Activated T-helper 1 cell treated with anti-CD3 and anti-CD28 coated beads, Interleukin-2, amount 50 U/mL, for 16 hours (primary cell): ENCODE results near the gene CCDC33.
A peak's percentile ranks its signal among the peaks of the same experiment; 100 is the strongest.
"Not testable (repeated sequence)": the region's sequence is repeated elsewhere in the genome, so short reads cannot be mapped to it uniquely, and the experiment has no call there.

Experiments used
- DNase-seq, 2 donors: peaks; one replicate each; pipeline ENCODE4 v3.0.0-alpha.2; 2020; ENCODE audit warnings: low read depth in 1 of 2, low spot score in 1 of 2

The CCDC33 gene

DNA sequence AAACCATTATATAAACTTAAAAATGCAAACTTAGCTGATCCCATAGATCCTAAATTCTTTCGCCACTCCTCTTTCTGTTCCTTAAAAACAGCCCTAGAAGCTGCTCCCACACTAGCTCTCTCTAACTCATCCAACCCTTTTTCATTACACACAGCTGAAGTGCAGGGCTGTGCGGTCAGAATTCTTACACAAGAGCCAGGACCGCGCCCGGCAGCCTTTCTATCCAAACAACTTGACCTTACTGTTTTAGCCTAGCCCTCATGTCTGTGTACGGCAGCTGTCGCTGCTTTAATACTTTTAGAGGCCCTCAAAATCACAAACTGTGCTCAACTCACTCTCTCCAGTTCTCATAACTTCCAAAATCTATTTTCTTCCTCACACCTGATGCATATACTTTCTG is 121.4 kb downstream of the CCDC33 start:
- not testable (repeated sequence) for DNase-seq

DNA sequence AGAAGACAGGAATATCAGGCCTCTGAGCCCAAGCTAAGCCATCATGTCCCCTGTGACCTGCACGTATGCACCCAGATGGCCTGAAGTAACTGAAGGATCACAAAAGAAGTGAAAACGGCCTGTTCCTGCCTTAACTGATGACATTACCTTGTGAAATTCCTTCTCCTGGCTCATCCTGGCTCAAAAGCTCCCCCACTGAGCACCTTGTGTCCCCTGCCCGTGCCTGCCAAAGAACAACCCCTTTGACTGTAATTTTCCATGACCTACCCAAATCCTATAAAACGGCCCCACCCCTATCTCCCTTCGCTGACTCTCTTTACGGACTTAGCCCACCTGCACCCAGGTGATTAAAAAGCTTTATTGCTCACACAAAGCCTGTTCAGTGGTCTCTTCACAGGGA is 123.2 kb downstream of the CCDC33 start:
- not testable (repeated sequence) for DNase-seq

DNA sequence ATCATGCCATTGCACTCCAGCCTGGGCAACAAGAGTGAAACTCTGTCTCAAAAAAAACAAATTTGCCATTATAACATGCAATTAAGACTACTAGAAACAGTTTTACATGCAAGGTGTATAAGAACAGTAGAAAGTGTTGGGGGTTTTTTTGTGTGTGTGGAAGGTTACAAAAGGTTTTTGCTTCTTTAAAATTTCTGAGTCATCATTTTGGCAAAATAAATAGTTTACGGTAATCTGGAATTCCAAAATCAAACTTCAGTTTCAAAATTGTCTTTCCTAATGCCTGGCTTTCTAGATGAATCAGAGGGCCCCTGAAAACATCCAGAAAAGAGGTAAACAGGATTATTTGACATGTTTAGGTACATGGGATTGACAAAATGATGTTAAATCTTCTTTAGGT is 124.7 kb downstream of the CCDC33 start:
- not testable (repeated sequence) for DNase-seq

DNA sequence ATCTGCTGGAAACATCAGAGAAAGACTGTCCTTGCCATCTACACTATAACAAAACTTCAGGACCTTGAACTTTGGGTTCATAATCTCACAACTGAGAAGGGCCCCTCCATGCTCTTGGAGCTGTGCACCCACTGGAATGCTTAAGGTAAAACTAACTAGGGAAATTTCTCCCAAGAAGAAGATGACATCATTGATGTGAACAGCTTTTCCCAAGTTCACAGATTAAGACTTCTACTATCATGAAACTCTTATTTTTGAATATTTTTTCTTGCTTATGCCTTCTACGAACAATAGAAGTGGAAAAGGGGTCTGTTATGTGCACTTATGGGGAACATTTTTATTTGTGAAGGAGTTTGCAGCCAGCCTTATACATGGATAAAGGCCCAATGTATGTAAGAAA is 126.4 kb downstream of the CCDC33 start:
- DNase-seq = no peak

DNA sequence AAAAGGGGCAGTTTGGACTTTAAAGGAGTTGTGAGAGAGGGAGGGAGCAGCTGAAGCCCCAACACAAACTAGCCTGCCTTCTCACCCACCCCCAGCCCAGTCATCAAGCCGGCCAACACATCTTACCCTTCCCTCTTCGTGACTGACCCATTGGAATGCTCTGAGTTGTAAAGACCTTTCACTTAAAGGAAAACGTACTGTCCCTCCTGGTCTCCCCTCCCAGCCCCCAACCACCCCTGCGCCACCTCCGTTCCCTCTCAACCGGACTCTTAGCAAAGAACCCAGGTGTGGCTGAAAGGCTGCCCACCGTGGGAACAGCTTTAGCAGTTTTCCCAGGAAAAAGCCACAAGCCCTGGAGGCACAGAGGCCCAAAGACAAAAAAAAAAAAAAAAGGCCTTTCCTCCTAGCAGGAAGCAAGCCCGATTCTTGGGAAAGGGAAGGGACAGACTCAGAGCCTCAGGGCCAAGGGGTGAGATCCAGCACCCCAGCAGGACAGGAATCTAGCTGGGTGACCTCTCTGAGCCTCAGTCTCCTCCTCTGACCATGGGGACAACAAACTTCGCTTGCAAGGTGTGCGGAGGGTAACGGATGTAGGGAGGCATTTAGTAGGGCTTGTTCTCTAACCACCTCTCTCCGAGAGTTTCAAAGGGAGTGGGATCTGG is 128.9 kb downstream of the CCDC33 start:
- DNase-seq = no peak

DNA sequence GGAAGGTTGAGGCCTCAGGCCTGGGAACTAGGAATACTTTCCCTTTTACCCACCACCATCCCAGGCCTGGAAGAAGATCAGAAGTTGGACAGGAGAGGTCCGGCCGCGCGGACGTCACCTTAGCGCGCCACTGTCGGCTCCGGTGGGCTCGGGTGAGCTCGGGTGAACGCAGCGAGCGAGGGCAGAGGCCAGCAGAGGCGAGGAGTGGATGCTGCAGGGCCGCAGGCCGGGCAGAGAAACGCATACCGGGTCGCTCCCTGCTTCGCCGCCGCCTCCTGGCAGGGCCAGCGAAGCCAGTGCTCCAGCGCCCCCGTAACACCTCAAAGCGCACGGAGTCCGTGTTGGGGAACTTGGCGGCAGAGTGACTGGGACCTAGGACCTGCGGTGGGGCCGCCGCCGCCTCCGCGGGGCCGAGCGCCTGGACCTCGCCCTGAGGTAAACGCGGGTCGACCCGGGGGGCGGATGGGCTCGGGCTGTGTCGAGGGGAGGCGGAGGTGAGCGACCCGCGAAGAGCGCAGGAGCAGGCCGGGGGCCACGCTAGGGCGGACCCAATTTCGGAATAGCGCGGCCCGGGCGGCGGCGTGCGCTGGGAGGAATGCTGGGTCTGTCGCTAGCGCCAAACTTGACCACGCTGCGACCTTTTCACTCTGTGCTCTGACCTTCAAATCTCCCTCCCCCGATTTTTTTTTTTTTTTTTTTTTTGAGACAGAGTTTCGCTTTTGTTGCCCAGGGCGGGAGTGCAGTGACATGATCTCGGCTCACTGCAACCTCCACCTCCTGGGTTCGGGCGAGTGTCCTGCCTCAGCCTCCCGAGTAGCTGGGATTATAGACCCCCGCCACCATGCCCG is 129.7 kb downstream of the CCDC33 start:
- no peak for DNase-seq

DNA sequence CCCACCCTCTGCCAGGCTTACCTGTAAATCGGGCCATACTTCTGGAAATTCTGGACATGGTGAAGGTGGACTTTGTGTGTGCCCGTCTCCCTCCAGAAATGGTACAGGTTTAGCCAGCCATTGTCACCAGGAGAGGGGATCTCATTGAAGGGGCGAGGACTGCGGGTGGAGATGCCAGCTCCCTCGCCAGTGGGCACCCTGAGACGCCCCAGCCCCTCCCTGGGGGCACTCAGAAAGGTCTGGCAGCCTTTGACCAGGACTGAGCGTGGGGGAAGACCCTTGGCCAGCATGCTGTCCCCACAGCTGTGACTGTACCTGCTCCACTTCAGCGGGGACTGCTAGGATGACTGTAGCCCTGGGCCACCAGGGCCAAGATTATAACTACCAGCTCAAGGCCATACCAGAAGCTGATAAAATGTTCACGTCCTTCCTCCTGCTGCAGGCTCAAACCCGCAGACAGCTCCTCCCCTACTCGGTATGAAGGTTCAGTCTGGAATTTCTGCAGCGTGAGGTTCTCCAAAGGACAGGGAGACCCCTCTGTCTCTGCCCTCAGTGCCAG is 131.2 kb downstream of the CCDC33 start, which contains the start of gene CYP11A1:
Gene CYP11A1 (minus strand): TSS at position 351 of the 559 bp plus-strand sequence. CDS start 61 bp downstream, at position 290.
- DNase-seq = no peak

DNA sequence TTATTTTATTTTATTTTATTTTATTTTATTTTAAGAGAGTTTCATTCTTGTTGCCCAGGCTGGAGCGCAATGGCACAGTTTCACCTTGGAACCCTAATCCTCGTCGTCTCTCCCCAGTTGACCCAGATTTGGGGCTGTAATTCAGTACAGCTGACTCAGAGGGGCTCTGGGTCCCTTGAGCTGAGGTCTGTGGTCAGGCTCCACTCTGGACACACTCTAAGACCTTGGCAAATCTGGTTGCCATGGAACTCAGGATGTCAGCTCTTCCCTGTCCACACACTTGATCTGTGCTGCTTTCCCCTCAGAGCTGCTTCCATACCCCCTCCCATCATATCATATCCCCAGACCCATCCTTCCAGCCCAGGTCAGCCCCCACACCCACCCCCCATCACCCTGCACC is 132.0 kb downstream of the CCDC33 start:
- no peak for DNase-seq

DNA sequence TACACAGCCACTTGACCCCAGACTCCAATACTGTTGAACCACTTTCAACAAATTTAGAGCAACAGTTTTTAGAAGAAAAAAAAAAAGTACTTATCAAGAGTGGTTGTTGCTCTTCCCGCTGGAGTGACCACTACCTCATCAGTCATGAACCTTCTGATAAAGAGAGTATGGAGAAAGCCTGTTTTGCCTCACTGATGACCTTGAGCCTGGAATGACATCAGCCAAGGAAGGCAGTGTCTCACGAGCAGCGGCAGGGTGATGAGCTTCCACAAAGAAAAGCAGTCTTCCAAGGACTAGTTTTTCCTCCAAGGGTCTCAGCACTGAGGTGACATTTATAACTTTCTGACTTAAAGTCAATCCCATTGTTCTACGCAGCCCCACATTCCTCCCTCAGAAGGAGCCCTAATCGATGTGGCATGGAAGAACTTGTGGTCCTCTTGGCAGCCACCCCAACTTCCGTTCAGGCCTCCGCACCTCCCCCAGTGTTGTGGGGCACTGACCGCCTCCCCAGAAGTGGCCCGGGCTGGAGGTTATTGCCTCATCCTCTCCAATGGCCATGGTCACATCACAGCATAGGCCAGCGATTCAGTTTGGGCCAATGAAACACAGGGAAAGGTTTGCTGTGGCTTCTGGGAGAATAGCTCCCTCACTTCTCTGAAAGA is 133.1 kb downstream of the CCDC33 start:
- no peak for DNase-seq

DNA sequence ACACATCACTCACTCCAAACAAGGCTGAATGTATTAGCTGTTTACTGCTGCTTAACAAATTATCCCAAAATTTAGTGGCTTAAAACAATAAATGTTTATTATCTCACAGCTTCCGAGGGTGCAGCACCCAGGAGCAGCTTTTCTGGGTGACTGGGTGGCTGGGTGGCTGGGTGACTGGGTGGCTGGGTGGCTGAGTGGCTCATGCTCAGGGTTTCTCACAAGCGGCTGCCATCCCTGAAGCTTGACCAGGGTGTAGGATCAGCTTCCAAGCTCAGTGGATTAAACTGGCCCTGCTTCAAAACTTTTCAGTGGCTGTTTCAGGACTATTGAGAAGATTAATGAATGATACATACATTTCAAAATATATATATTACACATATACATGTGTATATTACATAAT is 133.6 kb downstream of the CCDC33 start:
- DNase-seq = no peak

DNA sequence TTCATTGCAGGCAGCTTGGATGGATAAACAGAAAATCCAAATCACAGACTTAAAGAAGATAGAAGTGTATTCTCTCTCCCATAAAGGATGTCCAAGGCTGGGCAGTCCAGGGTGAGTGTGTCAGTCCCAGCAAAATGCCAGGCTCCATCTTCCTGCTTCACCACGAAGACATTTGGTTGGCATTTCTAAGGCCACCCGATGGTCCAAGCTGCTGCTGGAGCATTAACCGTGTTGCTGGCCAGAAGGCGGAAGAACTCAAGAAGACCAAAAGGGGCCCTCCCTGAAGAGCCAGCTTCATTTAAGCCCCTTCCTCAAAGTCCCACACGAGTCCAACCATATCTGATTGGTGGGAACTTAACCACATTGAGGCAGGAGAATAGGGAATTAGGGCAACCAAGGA is 134.3 kb downstream of the CCDC33 start:
- DNase-seq = no peak

DNA sequence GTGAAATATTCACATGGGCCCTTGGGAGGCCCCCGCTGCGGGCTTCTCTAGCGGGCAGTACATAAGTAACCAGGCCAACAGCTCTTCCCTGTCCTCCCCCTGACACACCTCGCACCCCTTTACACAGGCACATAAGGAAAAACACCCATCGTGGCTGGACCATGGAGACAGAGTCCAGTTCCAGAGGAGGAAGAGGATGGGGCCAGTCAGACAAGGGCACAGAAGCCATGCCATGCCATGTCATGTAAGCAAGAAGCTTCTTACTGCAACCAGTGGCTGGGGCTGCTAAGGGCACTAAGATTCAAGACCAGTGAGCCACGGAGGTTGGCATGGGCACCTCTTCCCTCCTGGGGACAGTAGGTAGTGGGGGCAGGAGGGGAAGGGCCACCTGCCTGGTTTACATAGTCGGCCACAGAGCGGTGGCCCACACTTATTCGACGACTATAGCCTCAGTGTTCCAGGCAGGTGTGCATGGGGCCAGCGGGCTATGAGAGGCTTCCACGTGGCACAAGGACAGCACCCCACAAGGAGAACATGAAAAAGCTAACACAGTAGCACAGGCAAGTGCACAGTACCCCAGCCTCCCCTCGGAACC is 137.0 kb downstream of the CCDC33 start:
- DNase-seq = no peak

DNA sequence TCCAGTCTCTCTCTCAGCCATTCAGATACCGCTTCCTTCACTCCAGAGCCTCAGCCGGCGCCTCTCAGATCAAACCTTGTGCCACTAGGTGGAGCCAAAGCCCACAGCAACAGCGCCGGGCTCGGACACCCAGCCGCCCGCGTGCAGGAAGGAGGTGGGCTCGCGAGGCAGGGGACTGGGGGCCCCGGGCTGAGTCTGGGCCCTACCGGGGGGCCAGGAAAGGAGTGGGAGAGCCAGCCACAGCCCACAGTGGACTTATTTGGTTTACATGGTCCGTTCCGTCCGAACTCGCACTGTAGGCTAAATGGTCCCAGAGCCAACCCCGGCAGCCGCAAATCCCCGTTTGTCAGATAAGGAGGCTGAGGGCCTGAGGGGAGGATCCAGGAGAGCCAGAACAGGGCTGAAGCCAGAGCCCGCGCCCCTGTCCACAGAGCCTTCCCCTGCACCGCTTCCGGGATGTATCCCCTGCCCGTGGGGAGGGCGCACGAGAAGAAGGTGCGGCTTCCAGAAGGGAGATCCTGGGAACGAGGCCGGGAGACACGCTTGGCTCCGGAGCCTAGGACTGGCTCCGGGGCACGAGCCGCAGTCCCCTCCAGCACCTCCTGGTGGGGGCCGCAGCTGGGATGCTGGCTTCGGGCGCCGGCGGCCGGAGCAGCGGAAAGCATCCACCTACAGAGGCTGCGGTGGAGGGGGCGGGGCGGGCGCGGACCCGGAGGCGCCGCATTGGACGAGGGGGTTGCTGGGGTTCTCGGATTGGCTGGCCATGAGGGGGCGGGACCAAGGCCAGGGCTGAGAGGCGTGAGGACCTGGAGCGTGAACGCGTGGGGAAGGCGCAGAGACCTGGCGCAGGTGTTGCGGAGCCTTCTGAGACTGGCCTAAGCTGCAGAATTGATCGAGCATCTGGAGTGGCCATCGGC is 137.9 kb downstream of the CCDC33 start:
- DNase-seq = peak; percentile 90 to 92

DNA sequence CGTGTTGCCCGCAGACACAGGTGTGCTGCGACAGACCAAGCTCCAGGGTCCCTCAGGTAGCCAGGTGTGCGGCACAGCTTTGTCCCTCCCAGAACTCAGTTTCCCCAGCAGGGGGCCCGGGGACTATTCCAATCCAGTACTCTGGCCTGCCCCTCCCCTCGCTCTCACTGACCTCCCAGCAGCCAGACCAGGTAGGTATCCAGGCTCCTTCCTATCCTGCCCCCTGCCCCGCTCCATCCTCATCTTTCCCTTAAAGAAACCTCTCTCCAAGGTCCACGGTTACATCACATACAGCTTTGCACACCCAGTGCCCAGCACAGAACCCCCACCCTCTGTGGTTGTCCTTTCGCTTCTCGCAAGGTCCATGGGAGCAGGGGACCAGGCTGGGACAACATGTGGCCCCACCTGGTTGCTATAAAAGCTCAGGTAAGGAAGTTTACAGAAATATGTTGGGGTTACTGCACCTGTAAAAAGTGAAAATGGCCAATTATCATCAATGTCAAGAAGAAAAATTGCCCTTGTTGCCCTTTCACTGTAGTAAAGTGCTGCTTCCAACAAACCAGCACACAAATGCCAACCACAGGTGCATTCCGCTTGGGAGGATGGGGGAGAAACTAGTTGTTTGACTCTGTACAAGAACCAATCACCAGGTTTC is 138.6 kb downstream of the CCDC33 start:
- DNase-seq = no peak

DNA sequence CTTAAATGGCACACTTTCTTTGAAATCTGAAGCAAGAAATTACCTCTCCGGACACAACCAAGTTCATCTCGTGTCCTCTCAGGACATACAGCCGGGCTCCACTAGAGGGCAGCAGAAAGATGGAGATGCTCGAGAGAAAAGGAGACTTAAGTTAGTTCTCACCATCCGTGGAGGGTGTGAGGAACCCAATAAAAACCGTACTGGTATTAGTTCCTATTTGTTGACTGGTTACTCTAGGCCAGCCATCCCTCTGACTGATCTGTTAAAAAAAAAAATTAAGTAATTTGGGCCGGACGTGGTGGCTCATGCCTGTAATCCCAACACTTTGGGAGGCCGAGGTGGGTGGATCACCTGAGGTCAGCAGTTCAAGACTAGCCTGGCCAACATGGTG is 139.2 kb downstream of the CCDC33 start:
- DNase-seq = peak; percentile 67 to 71

DNA sequence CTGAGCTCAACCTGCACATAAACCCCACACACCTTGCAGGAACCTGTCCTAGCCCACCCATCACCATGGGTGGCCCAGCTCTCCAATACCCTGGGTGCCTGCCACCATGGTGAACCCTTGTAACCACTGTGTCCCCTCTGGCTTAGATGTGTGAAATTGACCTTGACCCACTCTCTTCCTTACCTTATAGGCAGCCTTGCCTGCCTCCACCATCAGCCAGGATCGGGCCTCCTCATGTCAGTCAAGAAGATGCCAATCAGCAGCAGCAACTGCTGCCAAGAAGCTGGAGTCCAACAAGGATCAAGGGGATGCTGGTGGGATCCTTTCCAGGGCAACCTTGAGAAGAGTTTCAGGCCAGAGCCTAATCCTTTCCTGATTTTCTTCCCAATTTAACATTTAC is 140.1 kb downstream of the CCDC33 start:
- no peak for DNase-seq

DNA sequence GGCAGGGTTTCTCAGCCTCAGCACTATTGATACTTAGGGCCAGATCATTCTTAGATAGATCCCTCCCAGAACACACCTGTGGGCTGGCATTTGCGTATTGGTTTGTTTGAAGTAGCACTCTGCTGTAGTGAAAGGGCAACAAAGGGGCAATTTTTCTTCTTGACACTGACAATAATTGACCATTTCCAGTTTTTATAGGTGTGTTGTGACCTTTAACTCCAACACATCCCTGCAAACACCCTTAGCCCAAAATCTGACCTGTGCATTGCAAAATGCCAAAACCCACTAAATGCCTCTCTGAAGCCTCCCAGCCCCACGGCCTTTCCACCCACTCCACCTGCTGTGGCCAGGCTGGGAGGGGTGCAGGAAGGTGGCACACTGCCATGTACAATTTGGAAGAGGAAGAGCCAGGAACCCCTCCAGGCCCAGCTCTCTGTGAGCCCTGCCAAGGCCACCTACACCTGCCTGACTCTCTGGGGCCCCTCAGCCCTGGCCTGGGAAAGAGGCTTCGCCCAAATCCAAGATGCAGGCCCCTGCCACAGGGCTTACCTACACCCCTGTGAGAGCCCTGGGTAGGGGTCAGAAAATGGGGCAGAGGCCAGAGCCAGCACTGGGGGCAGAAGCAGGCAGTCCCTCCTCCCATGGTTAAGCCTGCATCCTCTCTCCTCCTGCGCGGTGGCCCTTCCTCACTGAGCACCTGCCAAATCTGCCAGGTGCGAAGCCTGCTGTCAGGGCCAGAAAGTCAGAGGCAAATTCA is 140.9 kb downstream of the CCDC33 start:
- no peak for DNase-seq

DNA sequence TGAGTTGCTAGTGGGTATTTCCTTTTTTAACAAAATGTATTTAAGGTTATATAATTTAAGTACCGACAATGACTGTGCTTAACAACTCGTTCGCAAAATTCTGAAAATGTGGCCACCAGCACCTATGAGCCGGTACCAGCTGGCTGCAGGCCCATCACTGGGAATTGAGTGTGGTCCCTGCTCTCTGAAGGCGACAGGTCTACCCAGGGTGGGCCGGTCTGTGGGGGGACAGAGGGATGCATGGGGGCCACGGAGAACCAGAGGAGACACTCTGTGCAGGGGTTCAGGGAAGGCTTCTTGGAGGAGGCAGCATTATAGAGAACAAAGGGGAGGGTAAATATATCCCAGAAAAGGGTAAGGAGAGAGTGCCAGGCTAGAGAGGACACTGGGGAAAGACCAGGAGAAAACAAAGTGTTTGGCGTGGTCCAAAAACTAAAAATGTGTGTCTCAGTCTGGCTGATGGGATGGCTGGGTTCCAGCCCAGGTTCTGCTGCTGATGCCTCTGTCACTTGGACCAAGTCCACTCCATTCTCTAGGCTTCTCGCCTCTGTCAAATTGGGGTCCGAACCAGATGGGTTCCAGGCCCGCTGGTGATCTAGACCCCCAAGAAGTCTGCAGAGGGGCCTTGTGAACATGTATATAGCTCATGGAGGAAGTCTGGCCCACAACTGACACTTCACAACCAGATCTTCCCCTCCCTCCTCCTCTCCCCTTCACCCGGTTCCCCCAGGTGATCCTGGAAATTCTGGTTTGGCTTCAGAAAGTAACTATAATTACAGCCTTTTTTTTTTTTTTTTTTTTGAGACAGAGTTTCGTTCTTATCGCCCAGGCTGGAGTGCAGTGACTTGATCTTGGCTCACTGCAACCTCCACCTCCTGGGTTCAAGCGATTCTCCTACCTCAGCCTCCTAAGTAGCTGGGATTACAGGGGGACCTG is 142.0 kb downstream of the CCDC33 start:
- no peak for DNase-seq
